ENCODE data around the gene SAE1.

SAE1 gene

DNA sequence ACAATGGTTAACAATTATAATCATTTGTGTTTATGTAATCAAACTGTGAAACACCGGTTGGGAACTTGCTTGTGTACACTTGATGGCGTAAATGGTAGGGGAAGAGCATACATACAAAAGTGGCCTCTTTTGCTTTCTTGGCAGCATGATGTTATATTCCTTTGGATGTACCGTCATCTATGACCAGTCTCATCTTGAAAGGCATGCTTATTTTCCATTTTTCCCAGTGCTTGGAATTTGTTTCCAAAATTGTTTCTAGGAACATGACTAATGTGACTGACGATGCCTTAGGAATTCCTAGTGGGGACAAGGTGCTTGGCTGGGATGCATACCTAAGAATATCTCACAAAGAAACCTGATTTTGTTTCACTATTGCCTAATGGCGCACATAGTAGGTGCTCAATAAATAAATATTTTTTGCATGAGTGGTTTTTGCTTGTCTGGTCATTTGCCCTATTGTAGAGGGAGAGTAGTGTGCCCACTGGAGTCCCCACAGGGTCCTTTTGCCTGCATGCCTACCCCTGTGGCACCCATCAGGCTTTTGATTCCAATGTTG, 45.5 kb downstream of the SAE1 start:
- Histone ChIP-seq H3K79me2 (ENCODE audit: insufficient read depth, low read length) (peaks cover 67% of the 10 kb centered on the region), H3K27me3 (ENCODE audit: insufficient read depth, low read length, poor library complexity) (no peaks in the 10 kb centered on the region), H3K36me3 (ENCODE audit: insufficient read depth, low read length) (peaks cover 83% of the 10 kb centered on the region), H3K4me1 (ENCODE audit: insufficient read depth, low read length) (no peaks in the 10 kb centered on the region), H3K4me3 (ENCODE audit: low read depth in 1 of 2, low read length in 2 of 2) (no peak overlapping the region), H3K27ac (ENCODE audit: low read length) (no peak overlapping the region), H3K9ac (ENCODE audit: low read depth, low read length) (no peak overlapping the region), H4K20me1 (ENCODE audit: insufficient read depth, low read length) (peaks cover 40% of the 10 kb centered on the region; the same call in 1 of the 2 replicates), H3K4me2 (ENCODE audit: insufficient read depth, low read length) (no peak overlapping the region), H3K9me3 (ENCODE audit: insufficient read depth, low read length, severe bottlenecking) (no peaks in the 10 kb centered on the region), H2AFZ (ENCODE audit: low read depth, low read length) (no peak overlapping the region)
- TF ChIP-seq, protein P1, sequence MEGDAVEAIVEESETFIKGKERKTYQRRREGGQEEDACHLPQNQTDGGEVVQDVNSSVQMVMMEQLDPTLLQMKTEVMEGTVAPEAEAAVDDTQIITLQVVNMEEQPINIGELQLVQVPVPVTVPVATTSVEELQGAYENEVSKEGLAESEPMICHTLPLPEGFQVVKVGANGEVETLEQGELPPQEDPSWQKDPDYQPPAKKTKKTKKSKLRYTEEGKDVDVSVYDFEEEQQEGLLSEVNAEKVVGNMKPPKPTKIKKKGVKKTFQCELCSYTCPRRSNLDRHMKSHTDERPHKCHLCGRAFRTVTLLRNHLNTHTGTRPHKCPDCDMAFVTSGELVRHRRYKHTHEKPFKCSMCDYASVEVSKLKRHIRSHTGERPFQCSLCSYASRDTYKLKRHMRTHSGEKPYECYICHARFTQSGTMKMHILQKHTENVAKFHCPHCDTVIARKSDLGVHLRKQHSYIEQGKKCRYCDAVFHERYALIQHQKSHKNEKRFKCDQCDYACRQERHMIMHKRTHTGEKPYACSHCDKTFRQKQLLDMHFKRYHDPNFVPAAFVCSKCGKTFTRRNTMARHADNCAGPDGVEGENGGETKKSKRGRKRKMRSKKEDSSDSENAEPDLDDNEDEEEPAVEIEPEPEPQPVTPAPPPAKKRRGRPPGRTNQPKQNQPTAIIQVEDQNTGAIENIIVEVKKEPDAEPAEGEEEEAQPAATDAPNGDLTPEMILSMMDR (IDR thresholded peaks at IDR 0.05; ENCODE audit: borderline replicate concordance, extremely low read depth, low read length, poor library complexity, severe bottlenecking), result no peak
- no peak for TF ChIP-seq EZH2 (IDR thresholded peaks at IDR 0.05; ENCODE audit: borderline replicate concordance, low read depth, low read length, severe bottlenecking)
- DNase-seq (no peak), ATAC-seq (ENCODE audit: insufficient read depth, low read depth) (no peak)

DNA sequence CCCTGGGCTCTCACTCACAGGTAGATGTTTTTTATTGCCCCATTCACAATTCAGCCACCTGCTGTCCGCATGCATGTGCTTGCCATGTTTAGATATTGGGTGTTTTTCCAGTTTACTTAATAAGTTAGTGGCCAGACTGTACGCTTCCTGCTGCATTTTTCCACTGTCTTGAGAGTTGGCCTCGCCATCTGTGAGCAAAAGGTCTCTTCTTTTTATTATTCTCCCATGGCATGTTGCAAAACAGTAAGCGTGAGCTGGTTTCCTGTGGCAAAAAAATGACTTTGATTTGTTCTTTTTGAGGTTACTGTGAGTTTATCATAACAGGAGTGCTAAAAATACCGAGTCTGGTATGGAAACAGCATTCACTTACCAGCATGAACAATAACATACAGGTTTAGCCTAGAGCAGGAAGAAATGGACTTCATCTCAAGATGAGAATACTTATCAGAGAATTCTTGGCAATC, 46.0 kb downstream of the SAE1 start:
- Histone ChIP-seq H3K36me3 (ENCODE audit: insufficient read depth, low read length) (peaks cover 83% of the 10 kb centered on the region), H2AFZ (ENCODE audit: low read depth, low read length) (no peak overlapping the region), H4K20me1 (ENCODE audit: insufficient read depth, low read length) (peaks cover 40% of the 10 kb centered on the region; the same call in 1 of the 2 replicates), H3K4me1 (ENCODE audit: insufficient read depth, low read length) (no peaks in the 10 kb centered on the region), H3K4me3 (ENCODE audit: low read depth in 1 of 2, low read length in 2 of 2) (no peak overlapping the region), H3K4me2 (ENCODE audit: insufficient read depth, low read length) (no peak overlapping the region), H3K9me3 (ENCODE audit: insufficient read depth, low read length, severe bottlenecking) (no peaks in the 10 kb centered on the region), H3K79me2 (ENCODE audit: insufficient read depth, low read length) (peaks cover 68% of the 10 kb centered on the region), H3K27me3 (ENCODE audit: insufficient read depth, low read length, poor library complexity) (no peaks in the 10 kb centered on the region), H3K27ac (ENCODE audit: low read length) (no peak overlapping the region), H3K9ac (ENCODE audit: low read depth, low read length) (no peak overlapping the region)
- TF ChIP-seq EZH2 (IDR thresholded peaks at IDR 0.05; ENCODE audit: borderline replicate concordance, low read depth, low read length, severe bottlenecking), result no peak
- TF ChIP-seq, protein P1 (IDR thresholded peaks at IDR 0.05; ENCODE audit: borderline replicate concordance, extremely low read depth, low read length, poor library complexity, severe bottlenecking), result no peak
- peak; percentile 49; the same call in 1 of the 3 replicates for ATAC-seq (ENCODE audit: insufficient read depth, low read depth)
- DNase-seq, result no peak

- DNase-seq (no peak), ATAC-seq (ENCODE audit: insufficient read depth, low read depth) (no peak)
- no peak overlapping the region for H3K9ac ChIP-seq (ENCODE audit: low read depth, low read length)
- no peak overlapping the region for H3K4me2 ChIP-seq (ENCODE audit: insufficient read depth, low read length)
- H3K4me3 ChIP-seq (ENCODE audit: low read depth in 1 of 2, low read length in 2 of 2), result no peak overlapping the region
- H3K79me2 ChIP-seq (ENCODE audit: insufficient read depth, low read length), result peaks cover 80% of the 10 kb centered on the region
- H3K27ac ChIP-seq (ENCODE audit: low read length), result no peak overlapping the region
- H3K9me3 ChIP-seq (ENCODE audit: insufficient read depth, low read length, severe bottlenecking), result no peaks in the 10 kb centered on the region
- H3K4me1 ChIP-seq (ENCODE audit: insufficient read depth, low read length), result no peaks in the 10 kb centered on the region
- no peaks in the 10 kb centered on the region for H3K27me3 ChIP-seq (ENCODE audit: insufficient read depth, low read length, poor library complexity)
- TF ChIP-seq EZH2 (IDR thresholded peaks at IDR 0.05; ENCODE audit: borderline replicate concordance, low read depth, low read length, severe bottlenecking), result no peak
- TF ChIP-seq, protein P1 (IDR thresholded peaks at IDR 0.05; ENCODE audit: borderline replicate concordance, extremely low read depth, low read length, poor library complexity, severe bottlenecking), result no peak
- no peak overlapping the region for H2AFZ ChIP-seq (ENCODE audit: low read depth, low read length)
- peaks cover 45% of the 10 kb centered on the region; the same call in 1 of the 2 replicates for H4K20me1 ChIP-seq (ENCODE audit: insufficient read depth, low read length)
- H3K36me3 ChIP-seq (ENCODE audit: insufficient read depth, low read length), result peaks cover 87% of the 10 kb centered on the region
Measured at GRCh38 chr19:47179653-47180310, 49.1 kb downstream of the SAE1 start.

All from DND-41 (cell line).